OCI-LY1 (cell line): Measurements from ENCODE around the gene PPP1R3E.

Experiments used
- EZH2 ChIP-seq: fragments of 200-600 bp; sonication (generic), shearing (Covaris generic); IDR thresholded peaks from 2 replicates; pipeline ENCODE4 v1.8.0; 2017; ENCODE audit warnings: borderline replicate concordance, mixed run types, mild to moderate bottlenecking, antibody characterized with exemption, low read length, moderate library complexity, mixed read lengths
- TF ChIP-seq, protein P1 (sequence below): fragments of 200-600 bp; sonication (generic), shearing (Covaris generic); IDR thresholded peaks from 2 replicates; pipeline ENCODE4 v1.5.1; 2017; ENCODE audit warnings: mild to moderate bottlenecking, antibody characterized with exemption, low read length, moderate library complexity, mixed read lengths

DNA sequence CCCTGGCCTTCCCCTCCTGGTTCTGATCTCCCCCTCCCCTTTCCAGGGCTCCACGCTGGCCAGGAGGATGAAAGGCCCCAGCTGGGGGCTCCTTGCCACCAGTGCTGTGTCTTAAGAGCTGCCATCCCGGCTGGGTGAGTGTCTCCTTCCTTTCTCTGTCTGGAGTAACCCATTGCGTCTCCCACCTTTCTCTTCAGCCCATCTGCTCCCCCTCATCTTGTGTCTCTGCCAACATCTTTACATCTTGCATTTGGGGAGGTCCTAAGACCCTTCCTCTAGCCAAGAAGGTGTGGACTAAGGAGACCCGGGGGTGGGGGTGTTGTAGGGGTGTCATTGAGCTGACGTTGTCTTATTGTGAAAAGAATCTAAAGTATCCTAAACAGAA is 4.5 kb upstream of the PPP1R3E start:
- TF ChIP-seq, protein P1, sequence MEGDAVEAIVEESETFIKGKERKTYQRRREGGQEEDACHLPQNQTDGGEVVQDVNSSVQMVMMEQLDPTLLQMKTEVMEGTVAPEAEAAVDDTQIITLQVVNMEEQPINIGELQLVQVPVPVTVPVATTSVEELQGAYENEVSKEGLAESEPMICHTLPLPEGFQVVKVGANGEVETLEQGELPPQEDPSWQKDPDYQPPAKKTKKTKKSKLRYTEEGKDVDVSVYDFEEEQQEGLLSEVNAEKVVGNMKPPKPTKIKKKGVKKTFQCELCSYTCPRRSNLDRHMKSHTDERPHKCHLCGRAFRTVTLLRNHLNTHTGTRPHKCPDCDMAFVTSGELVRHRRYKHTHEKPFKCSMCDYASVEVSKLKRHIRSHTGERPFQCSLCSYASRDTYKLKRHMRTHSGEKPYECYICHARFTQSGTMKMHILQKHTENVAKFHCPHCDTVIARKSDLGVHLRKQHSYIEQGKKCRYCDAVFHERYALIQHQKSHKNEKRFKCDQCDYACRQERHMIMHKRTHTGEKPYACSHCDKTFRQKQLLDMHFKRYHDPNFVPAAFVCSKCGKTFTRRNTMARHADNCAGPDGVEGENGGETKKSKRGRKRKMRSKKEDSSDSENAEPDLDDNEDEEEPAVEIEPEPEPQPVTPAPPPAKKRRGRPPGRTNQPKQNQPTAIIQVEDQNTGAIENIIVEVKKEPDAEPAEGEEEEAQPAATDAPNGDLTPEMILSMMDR: no peak
- TF ChIP-seq EZH2: no peak
